ENCODE data around the gene TOLLIP.
"Not testable (repeated sequence)": the region's sequence is repeated elsewhere in the genome, so short reads cannot be mapped to it uniquely, and the experiment has no call there.

Gene TOLLIP

DNA sequence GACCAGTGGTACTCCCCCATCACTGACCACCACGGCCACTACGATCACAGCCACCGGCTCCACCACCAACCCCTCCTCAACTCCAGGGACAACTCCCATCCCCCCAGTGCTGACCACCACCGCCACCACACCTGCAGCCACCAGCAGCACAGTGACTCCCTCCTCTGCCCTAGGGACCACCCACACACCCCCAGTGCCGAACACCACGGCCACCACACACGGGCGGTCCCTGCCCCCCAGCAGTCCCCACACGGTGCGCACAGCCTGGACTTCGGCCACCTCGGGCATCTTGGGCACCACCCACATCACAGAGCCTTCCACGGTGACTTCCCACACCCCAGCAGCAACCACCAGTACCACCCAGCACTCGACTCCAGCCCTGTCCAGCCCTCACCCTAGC is 62.4 kb downstream of the TOLLIP start:
- DNase-seq (ENCODE audit: low read depth, low spot score), result not testable (repeated sequence)

GRCh38 chr11:1246301-1246700 is 63.1 kb downstream of the TOLLIP start:
- DNase-seq (ENCODE audit: low read depth, low spot score), result not testable (repeated sequence)

- not testable (repeated sequence) for DNase-seq (ENCODE audit: low read depth, low spot score)
These were observed 63.7 kb downstream of the TOLLIP start for GRCh38 chr11:1245717-1246116.

- not testable (repeated sequence) for DNase-seq (ENCODE audit: low read depth, low spot score)
These were observed 64.9 kb downstream of the TOLLIP start for GRCh38 chr11:1244557-1244956.

DNA sequence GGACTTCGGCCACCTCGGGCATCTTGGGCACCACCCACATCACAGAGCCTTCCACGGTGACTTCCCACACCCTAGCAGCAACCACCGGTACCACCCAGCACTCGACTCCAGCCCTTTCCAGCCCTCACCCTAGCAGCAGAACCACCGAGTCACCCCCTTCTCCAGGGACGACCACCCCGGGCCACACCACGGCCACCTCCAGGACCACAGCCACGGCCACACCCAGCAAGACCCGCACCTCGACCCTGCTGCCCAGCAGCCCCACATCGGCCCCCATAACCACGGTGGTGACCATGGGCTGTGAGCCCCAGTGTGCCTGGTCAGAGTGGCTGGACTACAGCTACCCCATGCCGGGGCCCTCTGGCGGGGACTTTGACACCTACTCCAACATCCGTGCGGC is 65.9 kb downstream of the TOLLIP start:
- not testable (repeated sequence) for DNase-seq (ENCODE audit: low read depth, low spot score)

DNA sequence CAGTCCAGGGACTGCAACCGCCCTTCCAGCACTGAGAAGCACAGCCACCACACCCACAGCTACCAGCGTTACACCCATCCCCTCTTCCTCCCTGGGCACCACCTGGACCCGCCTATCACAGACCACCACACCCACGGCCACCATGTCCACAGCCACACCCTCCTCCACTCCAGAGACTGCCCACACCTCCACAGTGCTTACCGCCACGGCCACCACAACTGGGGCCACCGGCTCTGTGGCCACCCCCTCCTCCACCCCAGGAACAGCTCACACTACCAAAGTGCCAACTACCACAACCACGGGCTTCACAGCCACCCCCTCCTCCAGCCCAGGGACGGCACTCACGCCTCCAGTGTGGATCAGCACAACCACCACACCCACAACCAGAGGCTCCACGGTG is 66.7 kb downstream of the TOLLIP start:
- not testable (repeated sequence) for DNase-seq (ENCODE audit: low read depth, low spot score)

DNA sequence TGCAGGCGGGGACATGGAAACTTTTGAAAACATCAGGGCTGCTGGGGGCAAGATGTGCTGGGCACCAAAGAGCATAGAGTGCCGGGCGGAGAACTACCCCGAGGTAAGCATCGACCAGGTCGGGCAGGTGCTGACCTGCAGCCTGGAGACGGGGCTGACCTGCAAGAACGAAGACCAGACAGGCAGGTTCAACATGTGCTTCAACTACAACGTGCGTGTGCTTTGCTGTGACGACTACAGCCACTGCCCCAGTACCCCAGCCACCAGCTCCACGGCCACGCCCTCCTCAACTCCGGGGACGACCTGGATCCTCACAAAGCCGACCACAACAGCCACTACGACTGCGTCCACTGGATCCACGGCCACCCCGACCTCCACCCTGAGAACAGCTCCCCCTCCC is 67.1 kb downstream of the TOLLIP start:
- no peak for DNase-seq (ENCODE audit: low read depth, low spot score)

DNA sequence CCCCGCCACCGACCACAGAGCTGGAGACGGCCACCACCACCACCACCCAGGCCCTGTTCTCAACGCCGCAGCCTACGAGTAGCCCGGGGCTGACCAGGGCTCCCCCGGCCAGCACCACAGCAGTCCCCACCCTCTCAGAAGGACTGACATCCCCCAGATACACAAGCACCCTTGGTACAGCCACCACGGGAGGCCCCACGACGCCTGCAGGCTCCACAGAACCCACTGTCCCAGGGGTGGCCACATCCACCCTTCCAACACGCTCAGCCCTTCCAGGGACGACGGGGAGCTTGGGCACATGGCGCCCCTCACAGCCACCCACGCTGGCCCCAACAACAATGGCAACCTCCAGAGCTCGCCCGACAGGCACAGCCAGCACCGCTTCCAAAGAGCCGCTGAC is 67.7 kb downstream of the TOLLIP start:
- no peak for DNase-seq (ENCODE audit: low read depth, low spot score)

- no peak for DNase-seq (ENCODE audit: low read depth, low spot score)
These were observed 68.7 kb downstream of the TOLLIP start for GRCh38 chr11:1240771-1241170.

DNA sequence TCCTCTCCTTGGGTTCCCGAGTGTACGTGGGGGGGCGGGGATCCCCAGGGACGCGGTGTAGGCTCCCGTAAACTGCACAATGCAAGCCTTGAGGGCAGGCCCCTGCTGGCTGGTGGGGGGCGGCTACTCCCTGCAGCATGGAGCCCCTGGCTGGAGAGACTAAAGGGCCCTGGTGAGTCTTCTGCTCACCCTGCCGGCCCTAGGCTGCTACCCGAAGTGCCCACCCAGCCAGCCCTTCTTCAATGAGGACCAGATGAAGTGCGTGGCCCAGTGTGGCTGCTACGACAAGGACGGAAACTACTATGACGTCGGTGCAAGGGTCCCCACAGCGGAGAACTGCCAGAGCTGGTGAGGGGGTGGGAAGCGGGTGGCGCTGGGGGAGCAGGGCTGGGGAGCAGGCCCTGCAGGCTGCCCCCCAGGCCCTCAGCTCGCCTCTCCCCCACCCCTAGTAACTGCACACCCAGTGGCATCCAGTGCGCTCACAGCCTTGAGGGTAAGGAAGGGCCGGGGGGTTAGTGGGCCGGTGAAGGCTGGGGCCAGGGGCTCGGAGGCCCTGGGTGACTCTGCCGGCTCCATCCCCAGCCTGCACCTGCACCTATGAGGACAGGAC is 69.7 kb downstream of the TOLLIP start:
- DNase-seq (ENCODE audit: low read depth, low spot score), result no peak

- DNase-seq (ENCODE audit: low read depth, low spot score), result no peak
These were observed 70.5 kb downstream of the TOLLIP start for GRCh38 chr11:1238767-1239595.

DNA sequence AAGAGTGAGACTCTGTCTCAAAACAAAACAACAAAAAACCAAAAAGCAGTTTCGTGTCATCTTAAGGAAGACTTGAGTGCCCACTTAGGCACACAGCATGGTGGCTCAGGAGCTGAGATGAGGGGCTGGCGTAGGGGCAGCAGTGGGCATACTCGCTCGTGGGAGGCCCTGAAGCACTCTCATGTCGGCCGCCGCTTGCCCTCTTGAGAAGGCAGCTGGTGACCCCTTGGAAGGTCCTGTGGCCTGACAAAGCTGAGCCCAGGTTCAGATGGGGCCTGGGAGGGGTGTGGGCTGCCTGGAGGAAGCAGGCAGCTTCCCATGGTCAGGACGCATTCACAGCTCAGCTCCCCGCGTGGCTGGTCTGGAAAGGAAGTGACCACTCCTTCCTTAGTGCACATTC is 71.6 kb downstream of the TOLLIP start:
- DNase-seq (ENCODE audit: low read depth, low spot score), result no peak

DNA sequence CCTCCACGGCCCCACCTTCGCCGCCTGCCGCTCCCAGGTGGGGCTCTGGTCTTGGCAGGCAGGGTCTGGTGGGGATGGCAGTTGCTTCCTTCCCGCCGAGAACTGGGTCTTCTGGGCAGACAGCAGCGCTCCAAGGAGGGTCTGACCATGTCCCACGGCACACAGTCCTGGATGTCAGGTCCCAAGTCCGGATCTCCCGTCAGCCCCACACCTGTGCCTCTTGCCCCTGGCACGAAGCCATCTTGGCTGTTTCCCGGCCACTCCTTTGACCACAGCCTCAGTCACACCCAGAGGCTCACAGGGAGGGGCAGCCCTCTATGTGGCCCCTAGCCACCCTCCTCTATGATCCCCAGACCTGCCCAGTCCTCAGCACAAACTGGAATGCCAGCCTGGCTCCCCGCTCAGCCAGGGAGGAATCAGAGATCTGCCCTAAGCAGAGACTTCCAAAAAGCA is 72.3 kb downstream of the TOLLIP start:
- DNase-seq (ENCODE audit: low read depth, low spot score), result no peak

DNA sequence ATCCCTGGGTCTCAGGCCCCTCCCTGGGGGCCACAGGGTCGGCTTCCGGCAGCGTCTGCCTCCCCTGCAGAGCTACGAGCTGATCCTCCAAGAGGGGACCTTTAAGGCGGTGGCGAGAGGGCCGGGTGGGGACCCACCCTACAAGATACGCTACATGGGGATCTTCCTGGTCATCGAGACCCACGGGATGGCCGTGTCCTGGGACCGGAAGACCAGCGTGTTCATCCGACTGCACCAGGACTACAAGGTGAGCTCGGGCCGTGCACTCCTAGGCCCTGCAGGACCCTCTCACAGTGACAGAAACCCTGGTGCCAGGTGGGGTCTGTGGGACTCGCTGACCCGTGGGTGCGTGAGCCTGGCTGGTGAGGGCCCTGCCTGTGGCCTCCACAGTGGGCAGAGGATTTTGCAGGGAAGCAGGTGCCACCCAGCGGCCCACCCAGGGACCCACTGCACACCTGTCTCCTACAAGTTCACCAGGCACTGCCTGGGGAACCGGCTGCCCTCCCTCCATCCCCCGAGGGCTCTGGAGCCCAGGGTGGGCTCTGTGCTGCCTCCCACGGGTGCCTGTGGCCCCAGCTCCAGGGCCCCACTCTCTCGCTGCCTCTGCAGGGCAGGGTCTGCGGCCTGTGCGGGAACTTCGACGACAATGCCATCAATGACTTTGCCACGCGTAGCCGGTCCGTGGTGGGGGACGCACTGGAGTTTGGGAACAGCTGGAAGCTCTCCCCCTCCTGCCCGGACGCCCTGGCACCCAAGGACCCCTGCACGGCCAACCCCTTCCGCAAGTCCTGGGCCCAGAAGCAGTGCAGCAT is 72.9 kb downstream of the TOLLIP start:
- DNase-seq (ENCODE audit: low read depth, low spot score), result no peak

DNA sequence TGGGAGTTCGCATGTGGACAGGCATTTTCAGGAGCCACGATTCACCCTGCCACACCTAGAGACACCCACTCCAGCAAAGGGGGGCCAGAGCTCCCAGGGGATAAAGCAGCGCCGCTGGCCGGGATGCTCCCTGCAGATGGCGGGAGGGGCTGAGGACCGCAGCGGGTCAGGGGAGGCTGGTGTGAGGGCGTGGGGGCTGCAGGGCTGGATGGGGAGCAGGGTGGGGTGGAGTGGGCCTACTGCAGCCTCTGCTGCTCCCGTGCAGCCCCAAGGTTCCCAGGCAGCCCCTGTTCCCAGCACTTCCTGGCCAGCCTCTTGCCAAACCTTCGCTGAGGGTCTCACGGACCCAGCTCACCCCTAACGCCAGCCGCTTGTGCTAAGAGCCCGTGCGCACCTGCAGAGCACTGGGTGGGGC is 73.5 kb downstream of the TOLLIP start:
- no peak for DNase-seq (ENCODE audit: low read depth, low spot score)

DNA sequence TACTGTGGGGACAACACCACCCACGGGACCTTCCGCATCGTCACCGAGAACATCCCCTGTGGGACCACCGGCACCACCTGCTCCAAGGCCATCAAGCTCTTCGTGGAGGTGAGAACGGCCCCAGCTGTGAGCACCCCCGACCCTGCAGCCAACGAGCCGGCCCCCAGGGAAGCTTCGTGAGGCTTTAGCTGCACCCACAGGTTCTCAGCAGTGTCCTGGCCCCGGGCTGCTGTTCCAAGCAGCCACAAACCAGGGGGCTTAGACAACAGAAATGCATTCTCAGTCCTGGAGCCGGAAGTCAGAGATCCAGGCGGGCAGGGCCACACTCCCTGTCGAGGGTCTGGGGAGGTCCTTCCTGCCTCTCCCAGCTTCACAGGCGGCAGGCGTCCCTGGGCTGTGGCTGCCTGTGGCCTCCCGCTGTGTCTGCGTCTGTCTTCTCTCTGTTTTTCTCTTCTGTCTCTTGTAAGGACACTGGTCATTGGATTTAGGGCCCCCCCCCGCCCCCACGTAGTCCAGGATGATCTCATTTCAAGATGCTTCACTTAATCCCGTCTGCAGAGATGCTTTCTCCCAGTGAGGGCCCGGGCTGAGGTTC is 74.0 kb downstream of the TOLLIP start:
- DNase-seq (ENCODE audit: low read depth, low spot score), result no peak

DNA sequence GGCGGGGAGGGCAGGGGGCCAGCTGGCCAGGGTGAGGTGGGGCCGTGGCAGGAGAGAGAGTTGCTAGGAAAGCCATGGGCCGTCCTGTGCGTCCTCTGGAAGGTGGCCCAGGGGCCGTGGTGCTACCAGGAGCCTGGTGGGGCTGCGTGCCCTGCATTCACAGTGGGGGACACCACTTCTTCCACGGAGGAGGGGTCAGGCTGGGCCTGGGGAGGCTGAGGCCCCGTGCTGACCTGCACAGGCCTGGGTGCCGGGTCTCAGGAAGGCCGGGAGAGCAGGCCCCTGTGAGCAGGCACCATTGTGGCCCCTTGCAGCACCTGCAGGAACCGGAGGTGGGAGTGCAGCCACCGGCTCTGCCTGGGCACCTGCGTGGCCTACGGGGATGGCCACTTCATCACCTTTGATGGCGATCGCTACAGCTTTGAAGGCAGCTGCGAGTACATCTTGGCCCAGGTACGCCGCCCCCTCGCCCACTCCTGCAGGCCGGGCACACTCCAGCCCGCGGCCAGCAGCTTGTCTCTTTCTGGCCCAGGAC is 74.6 kb downstream of the TOLLIP start:
- no peak for DNase-seq (ENCODE audit: low read depth, low spot score)

GRCh38 chr11:1234054-1234720 is 75.2 kb downstream of the TOLLIP start:
- DNase-seq (ENCODE audit: low read depth, low spot score), result no peak

- no peak for DNase-seq (ENCODE audit: low read depth, low spot score)
These were observed 75.9 kb downstream of the TOLLIP start for GRCh38 chr11:1233351-1234053.

GRCh38 chr11:1232883-1233321 is 76.5 kb downstream of the TOLLIP start:
- no peak for DNase-seq (ENCODE audit: low read depth, low spot score)
